Endothelial cell (in vitro differentiated cells): ENCODE data around the gene TNN. TPM values are rescaled to one million over a fixed set of nuclear protein-coding genes. Genes with fewer than 3 reads are reported as not detected.

Experiments
- DNase-seq: peaks from one replicate; pipeline ENCODE4 v3.0.0; 2021; ENCODE audit warnings: low spot score
- H3K27ac Mint-ChIP-seq: one replicate; pipeline ENCODE4 v1.8.0; 2021; ENCODE audit warnings: mixed read lengths, inconsistent platforms; ENCODE audit not compliant: unreplicated experiment
- H3K27me3 Mint-ChIP-seq: one replicate; pipeline ENCODE4 v1.8.0; 2021; ENCODE audit warnings: mild to moderate bottlenecking, moderate library complexity, mixed read lengths, inconsistent platforms; ENCODE audit not compliant: unreplicated experiment
- H3K36me3 Mint-ChIP-seq: one replicate; pipeline ENCODE4 v1.8.0; 2021; ENCODE audit warnings: mild to moderate bottlenecking, low read depth, mixed read lengths, inconsistent platforms; ENCODE audit not compliant: unreplicated experiment
- H3K4me1 Mint-ChIP-seq: one replicate; pipeline ENCODE4 v1.8.0; 2021; ENCODE audit warnings: mild to moderate bottlenecking, mixed read lengths, inconsistent platforms; ENCODE audit not compliant: unreplicated experiment
- H3K4me3 Mint-ChIP-seq: one replicate; pipeline ENCODE4 v1.8.0; 2021; ENCODE audit warnings: mild to moderate bottlenecking, mixed read lengths, inconsistent platforms; ENCODE audit not compliant: unreplicated experiment
- H3K9me3 Mint-ChIP-seq: one replicate; pipeline ENCODE4 v1.8.0; 2021; ENCODE audit warnings: mixed read lengths, inconsistent platforms; ENCODE audit not compliant: unreplicated experiment
- total RNA-seq: library from RNA; stranded (reverse); fragmentation: NEBNext Ultra II Directional; extraction: Animal tissue kit (Norgen Biotek cat#: 25700); gene quantifications from one replicate; pipeline ENCODE4 v1.2.1, GENCODE V29; 2021; ENCODE audit not compliant: unreplicated experiment
- TF ChIP-seq, protein P1 (sequence below): fragments of 200-600 bp; sonication (generic); IDR thresholded peaks from one replicate; pipeline ENCODE4 v1.5.0; 2021; ENCODE audit warnings: antibody characterized with exemption; ENCODE audit not compliant: unreplicated experiment

TNN gene
- total RNA-seq, 1 donor from 2014 or later = 4.1 TPM

DNA sequence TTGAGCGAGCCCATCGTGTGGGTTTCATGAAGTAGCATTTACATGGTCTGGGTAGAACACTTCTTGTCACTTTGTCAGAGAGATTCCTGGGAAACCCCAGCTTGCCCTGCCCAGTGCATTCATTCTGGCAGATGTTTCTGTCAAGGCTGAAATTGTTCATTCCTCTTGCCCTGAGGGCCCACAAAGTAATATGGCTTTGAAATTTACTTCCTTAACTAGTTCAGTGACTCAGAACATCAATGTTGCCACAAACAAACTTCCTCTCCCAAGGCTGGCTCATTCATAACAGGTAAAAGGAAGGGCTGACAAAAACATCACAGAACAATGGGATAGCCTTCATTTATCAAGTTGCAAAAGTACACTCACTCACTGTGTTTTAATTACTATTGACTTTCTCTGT is 129.9 kb downstream of the TNN start:
- no peaks in the 10 kb centered on the region for H3K36me3 Mint-ChIP-seq
- H3K4me1 Mint-ChIP-seq = peaks cover 18% of the 10 kb centered on the region
- peak overlapping the region; percentile 72 for H3K27ac Mint-ChIP-seq
- TF ChIP-seq, protein P1, sequence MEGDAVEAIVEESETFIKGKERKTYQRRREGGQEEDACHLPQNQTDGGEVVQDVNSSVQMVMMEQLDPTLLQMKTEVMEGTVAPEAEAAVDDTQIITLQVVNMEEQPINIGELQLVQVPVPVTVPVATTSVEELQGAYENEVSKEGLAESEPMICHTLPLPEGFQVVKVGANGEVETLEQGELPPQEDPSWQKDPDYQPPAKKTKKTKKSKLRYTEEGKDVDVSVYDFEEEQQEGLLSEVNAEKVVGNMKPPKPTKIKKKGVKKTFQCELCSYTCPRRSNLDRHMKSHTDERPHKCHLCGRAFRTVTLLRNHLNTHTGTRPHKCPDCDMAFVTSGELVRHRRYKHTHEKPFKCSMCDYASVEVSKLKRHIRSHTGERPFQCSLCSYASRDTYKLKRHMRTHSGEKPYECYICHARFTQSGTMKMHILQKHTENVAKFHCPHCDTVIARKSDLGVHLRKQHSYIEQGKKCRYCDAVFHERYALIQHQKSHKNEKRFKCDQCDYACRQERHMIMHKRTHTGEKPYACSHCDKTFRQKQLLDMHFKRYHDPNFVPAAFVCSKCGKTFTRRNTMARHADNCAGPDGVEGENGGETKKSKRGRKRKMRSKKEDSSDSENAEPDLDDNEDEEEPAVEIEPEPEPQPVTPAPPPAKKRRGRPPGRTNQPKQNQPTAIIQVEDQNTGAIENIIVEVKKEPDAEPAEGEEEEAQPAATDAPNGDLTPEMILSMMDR = no peak
- peaks cover 1% of the 10 kb centered on the region for H3K27me3 Mint-ChIP-seq
- H3K4me3 Mint-ChIP-seq = peak overlapping the region; percentile 13
- no peaks in the 10 kb centered on the region for H3K9me3 Mint-ChIP-seq
- no peak for DNase-seq

Other genes starting within 250 kb of the TNN start
- 95.0 TPM for gene CACYBP, start 67.9 kb upstream of the TNN start, total RNA-seq
- 41.5 TPM for gene MRPS14, start 44.4 kb upstream of the TNN start, total RNA-seq
- 4.1 TPM for gene KIAA0040, start 124.9 kb downstream of the TNN start, total RNA-seq